ENCODE results near the gene VWA7. TPM values are rescaled to one million over a fixed set of nuclear protein-coding genes. Genes with fewer than 3 reads are reported as not detected.

The VWA7 gene
- total RNA-seq, 1 donor from 2014 or later, result 0.62 TPM

DNA sequence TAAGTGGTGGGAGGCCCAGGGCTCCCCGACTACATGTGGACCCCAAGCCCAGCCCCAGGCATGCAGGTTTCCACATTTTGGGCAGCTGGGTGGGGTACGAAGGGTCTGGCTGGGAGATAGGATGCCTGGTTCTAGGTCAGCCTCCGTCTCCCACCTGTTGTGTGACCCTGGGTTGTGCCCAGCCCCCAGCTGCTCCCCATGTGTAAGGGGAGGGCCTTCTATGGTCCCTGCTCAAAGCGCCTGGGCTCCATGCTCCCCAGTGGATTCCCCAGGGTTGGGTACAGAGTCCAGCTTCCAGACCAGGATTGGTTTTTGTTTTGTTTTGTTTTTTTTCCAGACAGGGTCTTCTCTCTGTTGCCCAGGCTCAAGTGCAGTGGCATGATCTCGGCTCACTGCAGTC is 1.1 kb upstream of the VWA7 start:
- no peak overlapping the region for H3K27ac Mint-ChIP-seq (ENCODE audit: unreplicated experiment)

DNA sequence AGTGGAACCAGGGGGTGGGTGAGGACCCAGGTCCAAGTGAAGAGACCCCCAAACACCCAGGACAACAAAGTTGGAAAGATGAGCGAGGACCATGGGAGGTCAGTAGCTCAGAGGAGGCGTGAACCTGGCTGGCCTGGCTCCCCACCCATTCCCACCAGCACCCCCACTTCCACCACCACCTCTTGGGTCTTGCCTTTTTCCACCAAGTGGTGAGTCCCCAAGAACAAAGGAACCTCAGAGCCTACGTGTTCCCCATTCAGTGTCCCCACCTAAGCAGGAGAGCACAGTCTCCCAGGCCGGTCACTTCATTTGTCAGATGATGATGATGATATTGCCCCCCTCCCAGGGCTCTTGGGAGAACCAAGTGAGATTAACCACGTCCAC is 531 bp upstream of the VWA7 start:
- Mint-ChIP-seq H3K4me3 (ENCODE audit: unreplicated experiment) (no peak overlapping the region), H3K9me3 (ENCODE audit: low read depth) (no peaks in the 10 kb centered on the region), H3K4me1 (ENCODE audit: low read depth) (peaks cover 10% of the 10 kb centered on the region), H3K27me3 (ENCODE audit: low read depth) (no peaks in the 10 kb centered on the region), H3K27ac (ENCODE audit: unreplicated experiment) (peak overlapping the region; percentile 61), H3K36me3 (ENCODE audit: low read depth) (peaks cover 15% of the 10 kb centered on the region)
- DNase-seq (ENCODE audit: low spot score), result no peak
- TF ChIP-seq, protein P1, sequence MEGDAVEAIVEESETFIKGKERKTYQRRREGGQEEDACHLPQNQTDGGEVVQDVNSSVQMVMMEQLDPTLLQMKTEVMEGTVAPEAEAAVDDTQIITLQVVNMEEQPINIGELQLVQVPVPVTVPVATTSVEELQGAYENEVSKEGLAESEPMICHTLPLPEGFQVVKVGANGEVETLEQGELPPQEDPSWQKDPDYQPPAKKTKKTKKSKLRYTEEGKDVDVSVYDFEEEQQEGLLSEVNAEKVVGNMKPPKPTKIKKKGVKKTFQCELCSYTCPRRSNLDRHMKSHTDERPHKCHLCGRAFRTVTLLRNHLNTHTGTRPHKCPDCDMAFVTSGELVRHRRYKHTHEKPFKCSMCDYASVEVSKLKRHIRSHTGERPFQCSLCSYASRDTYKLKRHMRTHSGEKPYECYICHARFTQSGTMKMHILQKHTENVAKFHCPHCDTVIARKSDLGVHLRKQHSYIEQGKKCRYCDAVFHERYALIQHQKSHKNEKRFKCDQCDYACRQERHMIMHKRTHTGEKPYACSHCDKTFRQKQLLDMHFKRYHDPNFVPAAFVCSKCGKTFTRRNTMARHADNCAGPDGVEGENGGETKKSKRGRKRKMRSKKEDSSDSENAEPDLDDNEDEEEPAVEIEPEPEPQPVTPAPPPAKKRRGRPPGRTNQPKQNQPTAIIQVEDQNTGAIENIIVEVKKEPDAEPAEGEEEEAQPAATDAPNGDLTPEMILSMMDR (IDR thresholded peaks at IDR 0.05), result no peak

More for the DNA sequence above, 1.1 kb upstream of the VWA7 start:
- peaks cover 19% of the 10 kb centered on the region for H3K36me3 Mint-ChIP-seq (ENCODE audit: low read depth)
- no peaks in the 10 kb centered on the region for H3K9me3 Mint-ChIP-seq (ENCODE audit: low read depth)
- no peak for DNase-seq (ENCODE audit: low spot score)
- H3K4me1 Mint-ChIP-seq (ENCODE audit: low read depth), result peaks cover 10% of the 10 kb centered on the region
- H3K4me3 Mint-ChIP-seq (ENCODE audit: unreplicated experiment), result no peak overlapping the region
- TF ChIP-seq, protein P1 (IDR thresholded peaks at IDR 0.05), result no peak
- no peaks in the 10 kb centered on the region for H3K27me3 Mint-ChIP-seq (ENCODE audit: low read depth)

DNA sequence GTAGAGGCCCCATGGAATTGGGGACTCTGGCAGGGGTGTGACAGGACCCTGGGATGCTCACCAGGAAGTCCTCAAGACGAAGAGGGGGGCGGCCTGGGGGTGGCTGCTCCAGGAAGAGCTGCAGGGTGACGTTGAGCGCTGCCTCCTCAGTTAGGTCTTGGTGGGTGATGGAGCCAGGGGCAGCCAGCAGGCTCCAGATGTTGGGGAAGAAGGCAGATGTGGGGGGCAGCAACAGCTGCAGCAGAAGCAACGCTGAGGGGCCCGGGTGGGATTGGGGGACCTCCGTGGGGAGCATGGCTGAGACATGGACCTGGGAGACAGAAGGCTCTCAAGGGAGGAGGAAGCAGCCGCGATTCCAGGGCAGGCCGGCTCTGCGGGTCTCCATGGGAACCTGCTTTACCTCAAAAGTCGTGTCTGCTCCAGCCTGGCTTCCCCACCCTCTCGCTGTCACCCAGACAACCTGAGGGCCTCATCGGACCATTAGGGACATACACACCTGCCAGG is 591 bp downstream of the VWA7 start:
- Mint-ChIP-seq H3K4me3 (ENCODE audit: unreplicated experiment) (no peak overlapping the region), H3K27me3 (ENCODE audit: low read depth) (no peaks in the 10 kb centered on the region), H3K36me3 (ENCODE audit: low read depth) (peaks cover 9% of the 10 kb centered on the region), H3K27ac (ENCODE audit: unreplicated experiment) (peak overlapping the region; percentile 61), H3K9me3 (ENCODE audit: low read depth) (no peaks in the 10 kb centered on the region), H3K4me1 (ENCODE audit: low read depth) (peaks cover 10% of the 10 kb centered on the region)
- DNase-seq (ENCODE audit: low spot score), result no peak
- TF ChIP-seq, protein P1 (IDR thresholded peaks at IDR 0.05), result no peak

DNA sequence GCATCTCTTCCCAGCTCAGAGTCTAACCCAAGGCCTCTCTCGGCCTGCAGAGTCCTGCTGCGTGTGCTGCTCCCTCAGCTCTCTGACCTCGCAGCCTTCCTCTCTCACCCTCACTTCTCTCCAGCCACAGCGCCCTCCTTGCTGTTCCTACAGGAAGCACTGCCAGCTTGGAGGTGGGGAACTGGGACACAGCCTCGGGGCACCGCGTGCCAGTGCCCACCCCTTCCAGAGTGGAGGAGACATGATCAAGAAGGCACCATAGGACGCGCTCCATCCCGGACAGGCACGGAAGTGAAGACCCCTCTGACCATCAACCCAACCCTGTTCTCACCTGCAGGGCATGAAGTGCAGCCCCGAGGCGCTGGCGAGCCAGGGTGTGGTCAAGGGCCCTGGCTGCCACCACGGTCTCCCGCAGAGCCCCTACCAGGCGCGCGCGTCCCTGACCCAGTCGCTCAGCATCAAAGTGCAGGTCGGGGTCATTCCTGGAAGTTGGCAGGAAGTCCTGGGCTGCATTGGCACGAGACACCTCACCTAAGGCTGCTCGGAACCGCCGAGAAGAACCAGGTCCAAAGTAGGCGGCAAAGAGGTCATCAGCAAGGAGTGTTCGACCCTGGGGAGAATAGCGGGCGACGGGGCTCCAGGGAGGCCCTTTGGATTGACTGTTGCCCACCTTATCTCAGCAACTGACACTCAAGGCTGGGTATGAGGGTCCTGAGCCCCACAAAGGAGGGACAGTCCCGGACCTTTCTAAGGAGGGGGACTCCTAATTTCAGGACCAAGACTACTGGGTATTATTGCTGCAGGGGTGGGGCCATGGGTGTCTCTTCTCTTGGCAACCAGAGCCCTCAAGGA is 1.3 kb downstream of the VWA7 start:
- H3K4me1 Mint-ChIP-seq (ENCODE audit: low read depth), result peaks cover 10% of the 10 kb centered on the region
- H3K36me3 Mint-ChIP-seq (ENCODE audit: low read depth), result peaks cover 4% of the 10 kb centered on the region
- no peaks in the 10 kb centered on the region for H3K27me3 Mint-ChIP-seq (ENCODE audit: low read depth)
- TF ChIP-seq, protein P1 (IDR thresholded peaks at IDR 0.05), result no peak
- H3K9me3 Mint-ChIP-seq (ENCODE audit: low read depth), result no peaks in the 10 kb centered on the region
- DNase-seq (ENCODE audit: low spot score), result no peak
- H3K27ac Mint-ChIP-seq (ENCODE audit: unreplicated experiment), result peak overlapping the region; percentile 61
- no peak overlapping the region for H3K4me3 Mint-ChIP-seq (ENCODE audit: unreplicated experiment)

DNA sequence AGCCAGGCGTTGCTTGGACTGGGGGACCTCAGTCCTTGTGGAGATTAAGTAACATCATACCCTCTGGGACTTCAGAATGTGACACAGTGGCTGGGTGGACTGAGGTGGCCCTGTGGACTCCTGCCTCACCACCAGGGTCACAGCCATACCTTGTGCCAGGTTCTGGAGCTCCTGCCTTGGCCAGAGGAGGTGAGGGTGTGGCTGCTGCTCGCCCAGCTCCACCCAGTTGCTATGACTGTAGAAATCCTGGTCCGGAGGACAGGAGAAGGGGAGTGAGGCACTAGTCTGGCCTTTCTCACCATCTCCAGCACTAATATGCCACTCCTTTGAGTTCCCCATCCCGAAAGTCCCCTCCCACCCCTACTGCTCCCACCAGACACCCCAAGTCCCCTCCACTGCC is 1.9 kb downstream of the VWA7 start:
- DNase-seq (ENCODE audit: low spot score), result no peak
- Mint-ChIP-seq H3K36me3 (ENCODE audit: low read depth) (peaks cover 2% of the 10 kb centered on the region), H3K4me1 (ENCODE audit: low read depth) (peaks cover 10% of the 10 kb centered on the region), H3K9me3 (ENCODE audit: low read depth) (no peaks in the 10 kb centered on the region), H3K27me3 (ENCODE audit: low read depth) (no peaks in the 10 kb centered on the region), H3K27ac (ENCODE audit: unreplicated experiment) (no peak overlapping the region), H3K4me3 (ENCODE audit: unreplicated experiment) (no peak overlapping the region)
- TF ChIP-seq, protein P1 (IDR thresholded peaks at IDR 0.05), result no peak

Data from chondrocyte (in vitro differentiated cells).